Choroid plexus epithelial cell (primary cell): ENCODE results near the gene FRK.

Experiments
- DNase-seq: peaks from one replicate; pipeline ENCODE4 v3.0.0-alpha.2; 2010; ENCODE audit warnings: low read depth
- H3K4me3 ChIP-seq: 2 replicates; pipeline ENCODE4 v1.5.1; 2011; ENCODE audit warnings: low read depth, mild to moderate bottlenecking, control low read depth, low read length, moderate library complexity
- CTCF ChIP-seq: conservative IDR thresholded peaks from 2 replicates; pipeline ENCODE4 v1.5.1; 2011; ENCODE audit warnings: low read depth, mild to moderate bottlenecking, control low read depth, inconsistent platforms, low read length, moderate library complexity

FRK gene

GRCh38 chr6:115997990-115998585 is 62.6 kb downstream of the FRK start:
- TF ChIP-seq CTCF = no peak
- H3K4me3 ChIP-seq = no peak overlapping the region
- no peak for DNase-seq

GRCh38 chr6:115986026-115986425 is 74.7 kb downstream of the FRK start:
- H3K4me3 ChIP-seq = no peak overlapping the region
- DNase-seq = no peak
- no peak for TF ChIP-seq CTCF

GRCh38 chr6:115984809-115985208 is 75.9 kb downstream of the FRK start:
- no peak for DNase-seq
- no peak for TF ChIP-seq CTCF
- no peak overlapping the region for H3K4me3 ChIP-seq

GRCh38 chr6:115983998-115984397 is 76.7 kb downstream of the FRK start:
- no peak for DNase-seq
- H3K4me3 ChIP-seq = no peak overlapping the region
- TF ChIP-seq CTCF = no peak

- TF ChIP-seq CTCF = no peak
- no peak overlapping the region for H3K4me3 ChIP-seq
- DNase-seq = no peak
Measured at GRCh38 chr6:115982453-115982852, 78.2 kb downstream of the FRK start.

- no peak for DNase-seq
- H3K4me3 ChIP-seq = no peak overlapping the region
- no peak for TF ChIP-seq CTCF
Measured at GRCh38 chr6:115977220-115977619, 83.5 kb downstream of the FRK start.

GRCh38 chr6:115976321-115976870 is 84.3 kb downstream of the FRK start:
- no peak for DNase-seq
- no peak for TF ChIP-seq CTCF
- no peak overlapping the region for H3K4me3 ChIP-seq
